ENCODE results near the gene SERTAD1.
"Not testable (repeated sequence)": the region's sequence is repeated elsewhere in the genome, so short reads cannot be mapped to it uniquely, and the experiment has no call there.

Gene SERTAD1, protein sequence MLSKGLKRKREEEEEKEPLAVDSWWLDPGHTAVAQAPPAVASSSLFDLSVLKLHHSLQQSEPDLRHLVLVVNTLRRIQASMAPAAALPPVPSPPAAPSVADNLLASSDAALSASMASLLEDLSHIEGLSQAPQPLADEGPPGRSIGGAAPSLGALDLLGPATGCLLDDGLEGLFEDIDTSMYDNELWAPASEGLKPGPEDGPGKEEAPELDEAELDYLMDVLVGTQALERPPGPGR

DNA sequence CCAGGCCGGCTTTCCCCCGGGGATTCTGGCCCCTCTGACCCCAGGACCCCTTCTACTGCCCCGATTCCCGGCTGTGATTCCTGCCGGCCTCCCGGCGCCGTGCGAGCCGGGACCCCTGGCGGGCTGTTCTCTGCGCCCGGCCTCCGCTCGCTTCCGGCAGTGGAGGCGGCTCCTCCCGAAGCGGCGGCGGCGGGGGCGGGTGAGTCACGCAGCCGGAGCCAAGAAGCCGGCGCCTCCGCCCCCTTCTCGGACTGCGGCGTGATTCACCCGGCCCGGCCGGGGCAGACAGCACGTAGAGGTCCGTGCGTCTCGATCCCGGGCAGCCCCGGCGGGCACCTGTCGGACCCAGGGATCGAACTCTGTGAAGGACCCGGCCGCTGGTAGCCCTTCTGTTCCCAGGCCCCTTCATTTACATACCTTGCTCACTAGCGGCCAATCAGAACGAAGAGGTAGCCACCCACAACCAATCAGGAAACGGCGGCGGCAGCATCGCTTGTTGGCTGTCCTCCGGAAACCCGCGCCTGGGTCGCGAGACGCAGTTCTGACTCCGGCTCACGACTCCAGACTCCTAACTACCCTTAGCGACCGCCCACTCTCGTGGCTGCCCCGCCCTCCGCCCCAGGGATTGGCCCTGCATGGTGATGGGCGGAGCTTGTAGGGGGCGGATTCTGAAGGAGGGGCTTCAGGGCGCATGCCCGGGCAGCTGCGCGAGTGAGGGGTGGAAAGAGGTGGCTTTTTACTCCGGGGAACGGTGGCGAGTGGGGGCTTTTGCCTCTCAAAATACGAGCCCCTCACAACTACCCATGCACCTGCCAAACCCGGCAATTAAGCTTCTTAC is at the start of gene SERTAD1:
SERTAD1 (minus strand) TSS at position 543 of the 838 bp plus-strand sequence. CDS start 2,446 bp downstream, outside the sequence.
- peak; percentile 99 for DNase-seq (ENCODE audit: low spot score)

DNA sequence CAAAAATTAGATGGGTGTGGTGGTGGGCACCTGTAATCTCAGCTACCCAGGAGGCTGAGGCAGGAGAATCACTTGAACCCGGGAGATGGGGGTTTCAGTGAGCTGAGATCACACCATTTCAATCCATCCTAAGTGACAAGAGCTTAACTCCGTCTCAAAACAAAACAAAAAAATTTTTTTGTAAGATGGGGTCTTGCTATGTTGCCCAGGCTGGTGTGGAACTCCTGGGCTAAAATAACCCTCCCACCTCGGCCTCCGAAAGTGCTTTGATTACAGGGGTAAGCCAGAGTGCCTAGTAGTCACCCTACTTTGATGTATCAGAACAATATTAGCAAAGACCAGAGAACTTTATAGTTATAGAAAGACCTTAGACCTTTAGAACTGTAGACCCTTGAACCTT is 48.9 kb upstream of the SERTAD1 start:
- DNase-seq (ENCODE audit: low spot score), result no peak

DNA sequence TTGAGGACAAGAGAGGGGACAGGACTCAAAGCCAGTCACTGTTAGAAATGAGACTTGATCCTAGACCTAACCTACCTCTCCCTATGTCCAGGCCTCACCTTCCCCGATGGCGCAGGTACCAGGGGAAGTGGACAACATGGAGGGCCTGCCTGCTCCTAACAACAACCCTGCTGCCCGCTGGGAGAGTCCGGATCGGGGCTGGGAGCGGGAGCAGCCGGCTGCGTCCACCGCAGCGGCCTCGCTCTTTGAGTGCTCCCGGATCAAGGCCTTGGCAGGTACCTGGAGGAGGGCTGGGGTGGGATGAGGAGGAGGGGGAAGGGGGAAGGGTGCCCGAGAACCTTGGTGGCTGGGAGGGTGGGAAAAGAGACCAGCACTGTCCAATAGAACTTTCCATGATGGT is 46.7 kb upstream of the SERTAD1 start:
- no peak for DNase-seq (ENCODE audit: low spot score)

DNA sequence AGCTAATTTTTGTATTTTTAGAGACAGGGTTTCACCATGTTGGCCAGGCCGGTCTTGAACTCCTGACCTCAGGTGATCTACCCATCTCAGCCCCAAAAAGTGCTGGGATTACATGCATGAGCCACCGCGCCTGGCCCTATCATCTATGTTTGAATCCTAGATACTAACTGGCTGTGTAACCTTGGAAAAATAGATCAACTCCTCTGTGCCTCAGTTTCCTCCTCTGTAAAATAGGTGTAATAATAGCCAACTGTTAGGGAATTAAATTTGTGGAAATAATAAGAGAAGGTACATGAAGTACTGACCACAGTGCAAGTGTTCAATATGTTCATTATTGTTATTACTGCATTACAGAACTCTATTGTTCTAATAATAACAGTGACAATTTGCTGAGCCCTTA is 45.3 kb upstream of the SERTAD1 start:
- DNase-seq (ENCODE audit: low spot score), result no peak

DNA sequence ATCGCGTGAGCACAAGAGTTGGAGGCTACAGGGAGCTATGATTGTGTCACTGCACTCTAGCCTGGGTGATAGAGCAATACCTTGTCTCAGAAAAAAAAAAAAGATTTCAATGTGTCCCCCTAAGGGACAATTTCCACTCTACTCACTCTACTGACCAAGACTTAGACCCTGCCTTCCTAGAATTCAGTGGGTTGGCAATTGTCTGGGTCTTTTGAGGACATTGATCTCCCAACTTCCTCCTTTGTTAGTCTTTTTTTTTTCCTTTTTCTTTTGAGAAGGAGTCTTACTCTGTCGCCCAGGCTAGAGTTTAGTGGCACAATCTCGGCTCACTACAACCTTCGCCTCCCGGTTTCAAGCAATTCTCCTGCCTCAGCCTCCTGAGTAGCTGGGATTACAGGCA is 43.2 kb upstream of the SERTAD1 start:
- no peak for DNase-seq (ENCODE audit: low spot score)

DNA sequence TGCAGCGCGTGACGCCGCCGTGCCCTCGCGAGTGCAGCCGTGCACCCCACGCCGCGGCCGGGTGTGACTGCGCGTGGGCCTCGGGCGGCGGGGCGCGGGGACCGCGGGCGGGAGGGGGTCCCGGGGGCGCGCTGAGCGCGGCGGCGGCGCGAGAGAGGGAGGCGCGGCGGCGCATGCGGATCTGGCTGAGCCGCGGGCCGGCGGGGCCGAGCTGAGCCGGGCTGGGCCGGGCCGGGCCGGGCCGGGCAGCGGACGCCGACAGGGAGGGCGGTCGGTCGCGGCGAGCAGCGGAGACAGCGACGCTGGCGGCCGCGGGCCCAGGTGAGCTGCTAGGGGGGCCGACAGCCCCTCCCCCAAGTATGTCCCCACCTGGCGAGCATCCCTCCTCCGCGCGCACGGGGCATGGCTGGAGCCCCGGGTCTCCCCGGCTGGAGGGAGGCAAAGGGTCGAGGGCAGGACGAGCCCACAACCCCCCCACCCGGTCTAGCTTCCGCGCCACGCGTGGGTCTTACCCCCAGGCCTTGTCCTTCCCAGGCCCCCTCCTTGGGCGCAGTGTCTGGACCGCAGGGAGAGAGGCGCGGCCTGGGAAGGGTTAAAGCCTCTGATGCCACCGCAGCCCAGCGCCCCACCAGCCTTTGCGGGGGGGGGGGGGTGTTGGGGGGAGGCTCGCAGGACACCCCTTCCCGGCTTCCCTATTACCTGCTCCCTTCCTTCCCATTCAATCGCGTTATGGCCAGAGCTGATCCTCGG is 41.4 kb upstream of the SERTAD1 start, which contains the start of gene SPTBN4:
SPTBN4 (plus strand) TSS at position 17 of the 750 bp plus-strand sequence. CDS start 5,621 bp downstream, outside the sequence.
- DNase-seq (ENCODE audit: low spot score), result no peak

DNA sequence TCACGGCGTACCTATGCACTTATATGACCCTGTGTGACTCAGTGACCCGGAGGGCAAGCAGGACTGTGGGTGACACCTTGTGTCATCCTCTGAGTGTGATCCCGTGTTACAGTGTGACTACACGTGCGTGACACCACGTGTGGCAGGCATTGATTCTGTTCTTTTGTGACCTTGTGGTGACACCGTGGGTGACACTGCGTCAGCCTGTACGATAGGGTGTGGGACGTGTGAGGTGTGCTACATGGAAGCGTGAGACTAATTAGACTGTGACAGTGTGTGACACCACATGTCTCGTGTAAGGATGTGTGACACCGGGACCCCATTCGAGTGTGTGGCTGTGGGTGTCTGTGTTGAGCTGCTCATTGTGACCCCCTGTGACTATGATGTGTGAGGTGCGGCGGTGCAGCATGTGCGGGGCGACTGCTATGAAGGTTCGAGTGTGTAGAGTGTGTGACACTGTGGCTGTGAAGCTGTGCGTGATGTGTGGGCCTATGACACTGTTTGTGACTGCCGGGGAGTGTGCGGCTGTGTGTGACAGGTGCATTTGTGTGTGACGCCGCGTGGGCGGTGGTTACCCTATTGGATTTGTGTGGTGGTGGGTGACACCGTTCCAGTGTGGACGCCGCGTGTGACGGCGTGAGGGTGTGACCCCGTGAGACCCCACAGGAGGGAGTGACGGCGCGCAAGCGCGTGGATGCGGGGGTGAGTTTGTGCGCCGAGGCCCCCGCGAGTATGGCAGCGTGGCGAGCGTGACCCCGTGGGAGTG is 40.6 kb upstream of the SERTAD1 start:
- no peak for DNase-seq (ENCODE audit: low spot score)

DNA sequence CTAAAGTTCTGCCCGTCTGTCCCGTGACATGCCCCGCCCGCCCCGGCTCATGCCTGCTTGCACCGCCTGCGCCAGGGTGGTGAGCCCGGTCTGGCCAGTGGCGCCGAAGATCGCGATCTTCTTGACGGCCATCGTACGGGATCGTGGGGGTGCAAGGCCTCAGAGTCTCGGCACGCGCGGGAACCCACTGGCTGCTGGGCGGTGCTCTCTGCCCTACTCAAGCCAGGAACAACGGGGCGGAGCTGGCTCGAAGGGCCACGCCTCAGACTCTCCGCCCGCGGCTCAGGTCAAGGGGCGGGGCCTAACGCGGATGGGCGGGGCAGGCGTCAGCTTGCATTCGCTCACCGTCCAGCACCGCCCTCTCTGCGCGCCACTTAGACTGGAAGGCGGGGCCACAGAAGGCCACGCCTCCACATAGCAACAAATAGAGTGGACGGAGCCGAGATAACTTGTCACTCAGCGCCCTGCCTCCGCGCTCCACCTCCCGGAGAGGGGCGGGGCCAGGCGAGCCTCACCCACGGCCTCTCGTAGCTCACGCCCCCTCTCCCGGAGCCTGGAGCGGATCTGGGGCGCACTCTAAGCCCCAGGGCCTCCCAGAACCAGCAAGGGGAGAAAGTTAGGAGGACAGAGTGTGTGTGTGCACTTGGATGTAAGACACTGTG is 39.9 kb upstream of the SERTAD1 start, which contains the start of gene BLVRB:
BLVRB (minus strand) TSS at position 189 of the 662 bp plus-strand sequence; CDS start at position 132, 57 bp downstream.
- DNase-seq (ENCODE audit: low spot score), result peak; percentile 100

DNA sequence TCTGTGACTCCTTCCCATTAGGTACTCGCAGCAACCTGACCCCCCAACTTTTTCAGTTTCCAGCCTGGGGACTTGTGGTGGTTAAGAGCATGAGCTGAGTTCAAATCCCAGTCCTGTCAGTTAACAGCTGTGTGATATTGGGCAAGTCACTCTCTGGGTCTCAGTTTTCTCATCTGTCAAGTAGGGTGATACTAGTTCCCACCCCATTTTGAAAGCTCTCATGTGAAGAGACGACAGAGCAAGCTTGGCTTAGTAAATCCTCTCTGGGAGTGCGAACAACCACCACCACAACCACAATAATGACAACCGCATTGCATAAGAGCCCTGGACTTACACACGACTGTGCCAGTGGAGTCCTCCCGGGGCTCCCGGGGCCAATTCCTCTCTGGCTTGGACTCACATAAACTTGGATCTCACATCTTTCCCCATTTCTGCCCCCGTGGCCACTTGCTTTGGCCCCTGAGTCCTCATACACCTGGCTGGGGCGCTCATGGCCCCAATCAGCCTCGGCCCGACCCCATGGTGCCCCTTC is 39.3 kb upstream of the SERTAD1 start:
- no peak for DNase-seq (ENCODE audit: low spot score)

DNA sequence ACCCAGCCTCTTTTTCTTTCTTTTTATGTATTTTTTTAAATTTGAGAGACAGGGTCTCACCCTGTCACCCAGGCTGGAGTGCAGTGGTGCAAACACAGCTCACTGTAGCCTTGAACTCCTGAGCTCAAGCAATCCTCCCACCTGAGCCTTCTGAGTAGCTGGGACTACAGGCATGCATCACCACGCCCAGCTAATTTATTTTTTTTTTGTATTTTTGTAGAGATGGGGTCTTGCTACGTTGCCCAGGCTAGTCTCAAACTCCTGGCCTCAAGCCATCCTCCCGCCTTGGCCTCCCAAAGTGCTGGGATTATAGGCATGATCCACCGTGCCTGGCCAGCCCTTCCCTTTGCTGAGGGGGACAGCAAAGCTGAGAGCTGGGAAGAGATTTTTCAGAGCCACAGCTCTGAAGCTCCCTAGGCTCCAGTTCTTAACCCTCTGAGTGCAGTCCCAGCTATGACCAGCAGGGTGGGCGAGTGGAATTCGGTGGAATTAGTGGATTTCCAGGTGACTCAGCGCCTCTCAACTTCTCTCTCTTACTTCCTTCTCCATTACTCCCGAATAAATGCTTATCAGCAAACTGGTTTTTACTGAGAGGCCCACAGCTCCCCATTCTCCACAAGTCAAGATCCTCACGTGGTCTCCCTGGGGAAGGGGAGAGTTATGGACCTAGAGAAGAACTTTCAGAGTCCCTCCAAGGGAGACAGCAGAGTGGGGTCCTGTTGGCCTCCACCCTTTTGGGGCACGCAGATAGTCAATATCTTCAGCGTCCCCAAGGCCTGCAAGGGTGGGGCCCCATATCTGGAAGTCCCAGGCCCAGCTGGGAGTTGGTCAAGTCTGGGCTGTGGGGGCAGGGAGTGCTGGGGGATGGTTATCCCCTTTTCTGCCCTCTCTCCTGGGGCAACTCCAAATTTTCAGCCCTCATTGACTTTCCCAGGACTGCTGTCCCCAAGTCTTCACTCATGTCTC is 38.5 kb upstream of the SERTAD1 start:
- peak; percentile 97 for DNase-seq (ENCODE audit: low spot score)

DNA sequence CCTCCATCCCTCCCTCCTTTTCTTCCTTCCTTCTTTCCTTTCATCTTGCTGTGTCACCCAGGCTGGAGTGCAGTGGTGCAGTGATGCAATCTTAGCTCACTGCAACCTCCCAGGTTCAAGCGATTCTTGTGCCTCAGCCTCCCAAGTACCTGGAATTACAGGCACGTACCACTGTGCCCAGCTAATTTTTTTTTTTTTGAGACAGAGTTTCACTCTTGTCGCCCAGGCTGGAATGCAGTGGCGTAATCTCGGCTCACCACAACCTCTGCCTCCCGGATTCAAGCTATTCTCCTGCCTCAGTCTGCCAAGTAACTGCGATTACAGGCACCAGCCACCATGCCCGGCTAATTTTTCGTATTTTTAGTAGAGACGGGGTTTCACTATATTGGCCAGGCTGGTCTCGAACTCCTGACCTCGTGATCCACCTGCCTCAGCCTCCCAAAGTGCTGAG is 37.8 kb upstream of the SERTAD1 start:
- peak; percentile 86 for DNase-seq (ENCODE audit: low spot score)

DNA sequence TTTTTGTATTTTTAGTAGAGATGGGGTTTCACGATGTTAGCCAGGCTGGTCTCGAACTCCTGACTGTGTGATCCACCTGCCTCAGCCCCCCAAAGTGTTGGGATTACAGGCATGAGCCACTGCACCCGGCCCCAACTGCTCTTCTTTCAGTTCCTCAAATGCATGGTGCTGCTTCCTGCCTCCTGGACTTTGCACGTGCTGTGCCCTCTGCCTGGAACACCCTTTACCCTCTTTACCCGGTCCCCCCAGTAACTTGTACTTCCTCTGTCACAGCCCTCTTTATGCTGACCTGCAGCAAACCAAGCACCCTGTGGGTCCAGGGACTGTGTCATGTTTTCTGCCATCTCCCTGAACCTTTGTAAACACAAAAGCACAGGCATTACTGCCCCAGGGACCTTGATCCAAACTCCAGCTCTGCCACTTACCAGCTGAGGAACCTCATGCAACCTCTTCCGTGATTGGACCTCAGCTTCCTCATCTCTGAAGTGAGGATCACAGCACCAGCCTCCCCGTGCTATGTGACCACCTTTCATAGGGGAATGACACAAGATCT is 36.0 kb upstream of the SERTAD1 start:
- no peak for DNase-seq (ENCODE audit: low spot score)

DNA sequence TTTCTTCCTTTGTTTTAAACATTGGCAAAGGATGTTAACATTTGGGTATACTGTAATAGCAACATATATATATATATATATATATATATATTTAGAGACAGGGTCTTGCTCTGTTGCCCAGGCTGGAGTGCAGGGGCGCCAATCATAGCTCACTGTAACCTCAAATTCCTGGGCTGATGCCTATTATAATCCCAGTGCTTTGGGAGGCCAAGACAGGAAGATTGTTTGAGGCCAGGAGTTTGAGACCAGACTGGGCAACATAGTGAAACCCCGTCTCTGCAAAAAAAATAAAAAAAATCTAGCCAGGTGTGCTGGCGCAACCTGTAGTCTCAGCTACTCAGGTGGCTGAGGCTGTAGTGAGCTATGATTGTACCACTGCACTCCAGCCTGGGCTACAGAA is 34.4 kb upstream of the SERTAD1 start:
- DNase-seq (ENCODE audit: low spot score), result no peak

DNA sequence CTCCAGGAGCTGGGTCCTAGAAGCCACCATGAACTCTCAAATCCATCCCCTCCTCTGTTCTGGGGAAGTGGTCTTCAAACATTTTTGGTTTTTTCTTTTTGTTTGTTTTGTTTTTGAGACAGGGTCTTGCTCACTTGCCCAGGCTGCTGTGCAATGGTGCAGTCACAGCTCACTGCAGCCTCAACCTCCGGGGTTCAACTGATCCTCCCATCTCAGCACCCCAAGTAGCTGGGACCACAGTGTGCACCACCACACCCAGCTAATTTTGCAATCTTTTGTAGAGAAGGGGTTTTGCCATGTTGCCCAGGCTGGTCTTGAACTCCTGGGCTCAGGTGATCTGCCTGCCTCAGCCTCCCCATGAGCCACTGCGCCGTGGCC is 32.8 kb upstream of the SERTAD1 start:
- DNase-seq (ENCODE audit: low spot score), result no peak

DNA sequence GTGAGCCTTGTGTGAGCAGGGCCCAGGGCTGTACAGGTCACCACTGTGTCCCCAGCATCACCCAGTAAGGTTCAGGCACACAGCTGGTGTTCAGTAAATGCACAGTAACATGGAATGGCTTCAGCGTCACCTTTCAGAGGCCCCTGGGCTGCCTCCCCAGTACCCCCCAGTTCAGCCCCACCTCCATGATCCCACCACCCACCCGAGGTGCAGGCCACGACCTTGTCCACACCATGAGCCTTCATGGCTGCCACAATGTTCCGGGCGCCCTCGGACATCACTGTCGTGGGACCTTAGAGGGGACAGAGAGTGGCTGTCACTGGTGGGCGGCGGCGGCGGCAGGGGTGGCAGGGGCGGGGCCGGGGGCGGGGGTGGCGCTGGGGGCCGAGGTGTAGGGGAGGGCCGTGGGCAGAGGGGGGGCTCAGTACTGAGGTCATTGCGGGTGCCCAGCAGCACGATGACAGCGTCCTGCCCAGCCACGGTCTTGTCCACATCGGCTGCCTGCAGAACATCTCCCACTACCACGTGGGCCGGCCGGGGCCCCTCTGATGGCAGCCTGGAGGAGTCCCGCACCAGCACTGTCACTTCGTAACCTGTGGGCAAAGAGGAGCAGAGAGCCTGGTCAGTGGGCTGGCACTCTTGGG is 32.3 kb upstream of the SERTAD1 start:
- no peak for DNase-seq (ENCODE audit: low spot score)

DNA sequence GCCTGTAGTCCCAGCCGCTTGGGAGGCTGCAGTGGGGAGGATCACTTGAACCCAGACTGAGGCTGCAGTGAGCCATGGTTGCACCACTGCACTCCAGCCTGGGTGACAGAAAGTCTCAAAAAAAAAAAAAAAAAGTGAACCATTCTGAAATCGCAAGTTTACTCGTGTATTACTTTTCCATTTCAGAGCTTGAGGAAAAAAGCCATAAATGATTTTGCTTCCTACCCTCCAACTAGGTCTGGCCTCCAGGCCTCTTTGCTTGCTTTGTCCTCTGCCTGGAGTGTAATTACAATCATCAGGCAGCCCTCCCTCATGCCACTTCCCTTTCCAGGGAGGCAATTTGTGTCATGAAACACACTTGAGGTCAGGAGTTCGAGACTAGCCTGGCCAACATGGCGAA is 31.3 kb upstream of the SERTAD1 start:
- no peak for DNase-seq (ENCODE audit: low spot score)

DNA sequence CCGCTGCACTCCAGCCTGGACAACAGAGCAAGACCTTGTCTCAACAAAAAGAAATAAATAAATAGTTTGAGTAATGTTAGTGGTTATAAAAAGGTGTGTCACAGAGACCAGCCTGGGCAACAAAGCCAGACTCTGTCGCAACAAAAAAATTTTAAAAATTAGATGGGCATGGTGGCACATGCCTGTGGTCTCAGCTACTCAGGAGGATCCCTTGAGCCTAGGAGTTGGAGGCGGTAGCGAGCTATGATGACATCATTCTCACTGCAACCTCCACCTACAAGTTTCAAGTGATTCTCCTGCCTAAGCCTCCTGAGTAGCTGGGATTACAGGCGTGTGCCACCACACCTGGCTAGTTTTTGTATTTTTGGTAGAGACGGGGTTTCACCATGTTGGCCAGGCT is 28.2 kb upstream of the SERTAD1 start:
- DNase-seq (ENCODE audit: low spot score), result not testable (repeated sequence)

DNA sequence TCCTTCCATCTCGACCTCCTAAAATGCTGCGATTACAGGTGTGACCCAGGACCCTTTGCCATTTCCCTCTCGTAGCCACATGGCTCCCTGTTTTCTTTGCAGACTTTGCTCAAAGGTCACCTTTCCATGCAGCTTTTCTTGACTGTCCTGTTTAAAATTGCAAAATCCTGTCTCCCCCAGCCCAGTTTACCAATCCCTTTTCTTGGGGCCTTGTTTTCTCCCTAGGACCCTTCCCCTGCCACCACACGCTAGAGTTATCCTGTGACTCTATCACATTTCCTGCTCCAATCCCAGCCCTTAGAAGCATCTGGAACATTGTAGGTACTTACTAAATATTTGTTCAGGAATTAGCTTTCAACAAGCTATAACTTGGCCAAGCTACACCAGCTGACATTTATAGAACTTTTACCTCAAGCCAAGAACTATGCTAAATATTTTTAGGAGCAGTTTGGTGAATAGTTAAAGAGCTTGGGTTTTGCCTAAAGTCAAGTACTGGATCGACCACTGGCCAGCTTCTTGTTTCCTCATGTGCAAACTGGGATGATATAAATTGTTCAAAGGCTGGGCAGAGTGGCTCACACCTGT is 27.5 kb upstream of the SERTAD1 start:
- DNase-seq (ENCODE audit: low spot score), result no peak

All from hematopoietic multipotent progenitor cell treated with erythropoietin and hydrocortisone succinate and interleukin-3 and kit ligand, for 17 days (in vitro differentiated cells).